Sigmoid colon (tissue), 7 donors: ENCODE measurements around the gene SEC16A. TPM values are rescaled to one million over a fixed set of nuclear protein-coding genes. Genes with fewer than 3 reads are reported as not detected.

Source experiments
- DNase-seq: peaks from one replicate; pipeline ENCODE4 v3.0.0-alpha.2; 2019
- H3K27ac ChIP-seq, 4 donors: fragments of 200-600 bp; sonication (generic); one replicate each; pipeline ENCODE4 v1.5.1; 2016 to 2019; ENCODE audit warnings: mild to moderate bottlenecking in 1 of 4
- H3K27me3 ChIP-seq, 3 donors: fragments of 200-600 bp; sonication (generic); one replicate each; pipeline ENCODE4 v1.5.1; 2019; ENCODE audit warnings: mild to moderate bottlenecking in 1 of 3
- H3K36me3 ChIP-seq, 4 donors: fragments of 200-600 bp; sonication (generic); one replicate each; pipeline ENCODE4 v1.5.1; 2016 to 2019
- H3K4me1 ChIP-seq, 4 donors: fragments of 200-600 bp; sonication (generic); one replicate each; pipeline ENCODE4 v1.5.1; 2017 to 2019
- H3K4me3 ChIP-seq, 4 donors: fragments of 200-600 bp; sonication (generic); one replicate each; pipeline ENCODE4 v1.5.1; 2017 to 2019; ENCODE audit warnings: mild to moderate bottlenecking in 2 of 4, moderate library complexity in 1 of 4
- H3K9me3 ChIP-seq, 4 donors: fragments of 200-600 bp in 3 of 4; sonication (generic) in 3 of 4; one replicate each; pipeline versions ENCODE4 v1.5.1 to v1.6.1; 2013 to 2019
- CTCF ChIP-seq, 4 experiments: fragments of 450-650 bp in 3 of 4; fragments of 200-600 bp in 1 of 4; IDR thresholded peaks; one replicate each; pipeline ENCODE4 v1.5.1; 2016 to 2019; ENCODE audit warnings: antibody characterized with exemption in 4 of 4, mild to moderate bottlenecking in 3 of 4, moderate library complexity in 2 of 4
- EP300 ChIP-seq, 4 donors: sonication (generic); formaldehyde crosslinking; IDR thresholded peaks; one replicate each; pipeline ENCODE4 v1.6.1; 2017; ENCODE audit warnings: antibody characterized with exemption in 4 of 4
- POLR2A ChIP-seq, 2 donors: fragments of 450-650 bp; IDR thresholded peaks; one replicate each; pipeline ENCODE4 v1.6.1; 2016; ENCODE audit warnings: antibody characterized with exemption in 2 of 2, mild to moderate bottlenecking in 2 of 2, moderate library complexity in 2 of 2
- POLR2AphosphoS5 ChIP-seq, 4 donors: sonication (generic); formaldehyde crosslinking; IDR thresholded peaks; one replicate each; pipeline ENCODE4 v1.6.1; 2017; ENCODE audit warnings: antibody characterized with exemption in 4 of 4
- WGBS, 2 donors: extraction: QIAGEN DNeasy Blood & Tissue Kit; methylation state at CpG; one replicate each; pipeline ENCODE4 v1.1.7; 2013; 5-methylcytosine and 5-hydroxymethylcytosine counted together
- intact Hi-C: fragments of 100-400 bp; cut with DNase I; formaldehyde crosslinking; loops from one replicate; pipeline ENCODE4 v1.15.1; 2023
- polyA plus RNA-seq, 3 donors: library from polyadenylated mRNA; stranded (reverse); fragments of 200-250 nt; gene quantifications; one replicate each; pipeline ENCODE4 v1.2.3, GENCODE V29; 2013
- total RNA-seq, 4 donors: library from RNA; depleted of rRNA; stranded (reverse); fragments of >200 nt; gene quantifications; one replicate each; pipeline ENCODE4 v1.1.0, GENCODE V29; 2016
- donor health status: healthy with polysubstance abuse.
- donor health status: Bipolar disorder and iron deficiency.
- donor health status: healthy.

Gene SEC16A
- total RNA-seq (10 to 100 TPM; 22.9 to 33.9 (median 30.2) TPM), polyA plus RNA-seq (10 to 100 TPM; 22.8 to 57.0 (median 24.5) TPM)

- Histone ChIP-seq H3K27ac (peak within 1 kb of the TSS; percentile 99 to 100 (median 99)), H3K4me1 (peaks cover 0 to 25% (median 23%) of the 10 kb centered on the region in 4 donors), H3K9me3 (no peaks in the 10 kb centered on the region), H3K4me3 (peak within 1 kb of the TSS; percentile 85 to 98 (median 92)), H3K27me3 (no peaks in the 10 kb centered on the region), H3K36me3 (no peaks in the 10 kb centered on the region)
- WGBS, 2 donors: 1% methylated on average over 109 of the region's 109 CpGs
- peak; percentile 100 for DNase-seq
- intact Hi-C loops: loop anchor here (5.0 kb wide), 2 partner anchors 71 to 464 kb away; partner anchors contain the start of genes C8G, ENTR1 and PMPCA
- TF ChIP-seq EP300 (IDR thresholded peaks at IDR 0.05) (no peak), POLR2A (IDR thresholded peaks at IDR 0.05) (peak; percentile 83), POLR2AphosphoS5 (IDR thresholded peaks at IDR 0.05) (peak; percentile 91 to 97 (median 94))
These were observed at the start of gene SEC16A for GRCh38 chr9:136482793-136483588. Gene SEC16A, minus strand, starts transcription at chr9:136483040. Its CDS starts 5,425 bp downstream, at chr9:136477615.

DNA sequence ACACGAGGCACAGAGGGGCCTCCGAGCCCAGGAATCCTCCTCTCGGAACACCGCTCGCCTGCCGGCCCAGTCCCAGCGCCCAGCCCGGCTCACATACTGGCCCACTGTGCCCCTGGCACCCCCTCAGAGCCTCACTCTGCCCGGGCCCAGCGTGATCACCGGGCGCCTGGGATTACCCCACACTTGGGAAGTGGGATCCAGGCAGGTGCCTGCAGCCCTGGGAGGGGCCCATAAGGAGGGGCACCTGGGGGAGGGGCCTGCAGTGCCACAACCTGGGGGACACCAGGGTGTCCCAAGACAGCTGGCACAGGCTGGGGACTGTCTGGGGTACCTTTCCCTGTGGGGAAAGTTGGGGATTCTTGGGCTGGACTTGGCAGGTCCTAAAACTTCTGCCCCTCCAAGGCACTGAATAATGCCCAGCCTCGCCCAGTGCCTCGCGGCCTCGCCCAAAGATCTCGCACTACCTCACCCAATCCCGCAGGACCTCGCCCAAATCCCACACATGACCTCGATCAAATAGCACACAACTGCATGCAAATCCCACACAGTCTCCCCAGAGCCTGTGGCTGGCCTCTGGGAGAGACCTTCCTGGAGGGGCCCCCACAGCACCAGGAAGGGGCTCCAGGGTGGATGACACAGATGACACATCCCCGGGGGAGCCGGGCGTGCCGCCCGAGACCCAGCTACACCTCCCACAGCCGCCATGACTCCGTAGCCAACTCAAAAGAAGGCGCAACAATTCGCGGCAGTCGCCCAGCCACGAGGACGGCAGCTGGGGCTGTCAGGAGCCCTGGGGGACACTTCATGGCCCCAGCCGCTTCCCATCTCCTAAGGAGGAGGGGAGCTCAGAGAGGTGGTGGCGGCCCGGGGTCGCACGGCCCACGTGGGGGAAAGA is 49.3 kb upstream of the SEC16A start:
- Histone ChIP-seq H3K4me1 (peaks cover 0 to 92% (median 91%) of the 10 kb centered on the region in 4 donors), H3K27ac (peak overlapping the region; percentile 35 to 84 (median 68))
- TF ChIP-seq CTCF (IDR thresholded peaks at IDR 0.05): no peak
- TF ChIP-seq POLR2A (IDR thresholded peaks at IDR 0.05): no peak
- no peak for TF ChIP-seq EP300 (IDR thresholded peaks at IDR 0.05)
- TF ChIP-seq POLR2AphosphoS5 (IDR thresholded peaks at IDR 0.05): no peak

GRCh38 chr9:136531186-136531903 is 48.5 kb upstream of the SEC16A start:
- H3K9me3 ChIP-seq: no peaks in the 10 kb centered on the region
- H3K27me3 ChIP-seq: no peaks in the 10 kb centered on the region
- peaks cover 0 to 16% (median 6%) of the 10 kb centered on the region in 4 donors for H3K36me3 ChIP-seq
- whole genome bisulfite sequencing, 2 donors: 22 to 56% methylated on average over 37 of the region's 37 CpGs
- H3K4me1 ChIP-seq: peaks cover 0 to 96% (median 91%) of the 10 kb centered on the region in 4 donors
- H3K4me3 ChIP-seq: no peak overlapping the region
- no peak for DNase-seq
- TF ChIP-seq POLR2A (IDR thresholded peaks at IDR 0.05) (no peak), EP300 (IDR thresholded peaks at IDR 0.05) (no peak), CTCF (IDR thresholded peaks at IDR 0.05) (no peak), POLR2AphosphoS5 (IDR thresholded peaks at IDR 0.05) (no peak)
- intact Hi-C loops: no loop called here
- peak overlapping the region; percentile 35 to 84 (median 68) for H3K27ac ChIP-seq

More for the DNA sequence above, 49.3 kb upstream of the SEC16A start:
- no peaks in the 10 kb centered on the region for H3K9me3 ChIP-seq
- H3K4me3 ChIP-seq: no peak overlapping the region
- H3K27me3 ChIP-seq: no peaks in the 10 kb centered on the region
- peaks cover 0 to 19% (median 6%) of the 10 kb centered on the region in 4 donors for H3K36me3 ChIP-seq
- intact Hi-C loops: no loop called here
- WGBS, 2 donors: 13 to 51% methylated on average over 39 of the region's 39 CpGs
- DNase-seq: no peak

GRCh38 chr9:136530461-136531089 is 47.7 kb upstream of the SEC16A start:
- Histone ChIP-seq H3K27ac (peak overlapping the region; percentile 35 to 84 (median 68)), H3K4me3 (no peak overlapping the region), H3K9me3 (no peaks in the 10 kb centered on the region), H3K4me1 (peaks cover 0 to 96% (median 93%) of the 10 kb centered on the region in 4 donors), H3K27me3 (no peaks in the 10 kb centered on the region), H3K36me3 (peaks cover 0 to 13% (median 6%) of the 10 kb centered on the region in 4 donors)
- WGBS, 2 donors: 19 to 34% methylated on average over 20 of the region's 20 CpGs
- no peak for DNase-seq
- TF ChIP-seq POLR2A (IDR thresholded peaks at IDR 0.05): no peak
- no peak for TF ChIP-seq POLR2AphosphoS5 (IDR thresholded peaks at IDR 0.05)
- no peak for TF ChIP-seq EP300 (IDR thresholded peaks at IDR 0.05)
- TF ChIP-seq CTCF (IDR thresholded peaks at IDR 0.05): no peak
- intact Hi-C loops: no loop called here
